Endometrium (tissue), 2 donors: ENCODE data around the gene RAB27A.

Experiments used
- FAIRE-seq: peaks from 2 replicates; lab custom pipeline; 2012; peaks lifted over from hg19 to GRCh38; lab: Jason Lieb, UNC
- donor health status: control.
- donor health status: control.

Gene RAB27A

DNA sequence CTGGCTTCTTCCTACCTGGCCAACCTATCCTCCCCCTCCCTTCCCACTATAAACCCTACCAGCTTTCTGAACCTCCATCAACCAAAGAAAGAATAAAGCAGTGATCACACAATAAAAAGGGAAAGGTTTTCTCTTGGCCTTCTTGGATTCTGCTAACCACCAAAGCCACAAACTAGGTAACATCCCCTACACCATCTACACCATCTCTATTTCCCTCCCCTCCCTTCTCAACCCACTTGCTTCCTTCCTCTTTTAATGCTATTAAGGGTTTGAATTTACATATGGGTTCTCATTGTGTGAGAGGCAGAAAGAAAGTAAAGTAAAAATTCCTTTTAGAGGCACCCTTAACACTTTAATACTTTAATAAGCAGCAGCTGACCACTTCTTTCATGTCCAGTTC is 67.0 kb downstream of the RAB27A start:
- FAIRE-seq, result no peak

DNA sequence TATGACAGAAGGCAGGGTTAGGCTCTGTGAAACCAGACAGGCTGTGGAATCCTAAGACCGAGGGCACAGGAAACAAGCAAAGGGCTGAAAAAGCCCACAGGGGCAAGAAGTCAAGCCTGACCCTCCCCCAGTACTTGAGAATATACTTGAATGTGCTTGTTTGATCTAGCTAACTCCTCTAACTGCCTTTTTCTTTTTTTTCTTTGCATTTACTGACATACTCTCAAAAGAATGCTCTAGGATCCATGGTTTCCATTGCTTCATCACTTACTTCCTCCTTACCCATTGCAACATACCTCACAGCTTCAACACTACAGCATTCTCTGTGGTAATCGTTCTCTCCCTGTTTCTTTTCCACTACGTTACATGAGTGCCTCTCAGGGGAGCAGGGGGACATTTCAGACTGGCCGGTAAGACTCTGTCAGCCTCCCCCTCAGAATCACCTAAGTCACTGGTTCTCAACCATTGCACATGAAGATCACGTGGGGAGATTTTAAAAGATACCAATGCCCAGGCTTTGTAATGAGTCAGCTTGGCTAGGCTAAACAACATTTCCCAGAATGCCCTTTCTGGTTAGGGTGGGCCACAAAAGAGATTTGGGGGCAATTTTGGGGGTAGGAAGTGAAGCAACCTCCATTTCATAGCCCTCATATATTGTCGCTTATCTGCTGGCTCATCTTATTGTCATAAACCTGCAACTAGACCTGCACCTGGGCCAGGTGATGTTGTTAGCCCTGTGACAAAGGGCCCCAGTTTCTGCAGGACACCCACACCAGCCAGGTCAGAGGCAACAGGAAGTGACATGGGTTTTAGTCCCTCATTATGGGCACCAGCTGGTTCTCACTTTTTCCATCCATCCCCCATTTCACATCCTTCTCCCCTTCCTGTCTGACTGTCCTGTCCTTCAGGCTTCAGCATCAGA is 68.3 kb downstream of the RAB27A start:
- FAIRE-seq, result no peak

DNA sequence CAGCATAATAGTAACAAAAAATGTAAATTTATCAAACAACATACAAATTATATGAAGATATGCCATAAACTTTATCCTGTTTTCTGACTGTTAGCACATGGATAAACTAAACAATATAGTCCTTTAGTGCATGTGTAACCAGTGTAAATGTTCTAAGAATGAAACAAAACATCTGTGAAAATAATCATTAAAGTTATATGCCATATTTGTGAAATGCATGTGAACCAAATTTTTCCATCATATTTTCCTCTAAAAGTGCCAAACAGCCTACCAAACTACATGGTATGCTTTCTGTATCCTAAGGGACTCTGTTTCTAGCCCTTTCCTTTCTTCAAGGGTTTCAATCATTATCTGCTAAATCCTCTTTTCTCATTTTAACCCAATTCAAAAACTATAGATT is 69.0 kb downstream of the RAB27A start:
- no peak for FAIRE-seq

DNA sequence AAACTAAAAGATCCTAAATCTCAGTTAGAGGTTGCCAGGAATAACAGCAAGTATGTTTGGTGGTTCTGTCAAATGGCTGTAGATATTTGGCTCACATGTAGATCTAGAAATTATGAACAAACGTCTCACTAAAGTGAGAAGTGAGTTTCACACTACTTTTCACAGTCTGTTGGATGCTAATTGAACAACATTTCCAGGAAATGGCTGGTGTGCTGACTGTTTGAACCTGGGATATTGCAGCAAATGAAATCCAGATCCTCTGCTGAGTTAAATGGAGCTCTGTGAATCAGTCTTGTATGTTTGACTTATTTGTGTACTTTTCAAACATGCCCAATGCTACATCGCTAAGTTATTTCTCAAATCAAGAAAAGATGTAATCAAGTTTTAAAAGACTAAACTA is 71.6 kb downstream of the RAB27A start:
- no peak for FAIRE-seq

DNA sequence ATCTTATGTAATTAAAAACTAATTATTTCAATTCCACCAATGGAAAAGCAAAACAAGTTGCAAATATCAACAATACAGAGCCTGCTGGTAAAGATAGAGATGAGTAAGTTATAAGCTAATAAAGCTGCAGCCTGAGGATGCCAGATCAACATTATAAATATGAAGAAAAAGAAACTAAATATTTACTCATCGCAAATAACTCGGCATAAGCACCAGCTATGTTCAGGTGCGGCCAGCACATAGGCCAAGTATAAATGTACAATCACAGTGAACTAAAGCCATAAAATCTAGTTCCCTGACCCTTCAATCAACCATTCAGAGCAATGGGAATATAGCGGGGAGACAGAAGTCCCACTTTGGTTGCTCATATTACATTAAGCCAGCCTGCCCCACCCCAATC is 85.1 kb downstream of the RAB27A start:
- FAIRE-seq, result no peak

DNA sequence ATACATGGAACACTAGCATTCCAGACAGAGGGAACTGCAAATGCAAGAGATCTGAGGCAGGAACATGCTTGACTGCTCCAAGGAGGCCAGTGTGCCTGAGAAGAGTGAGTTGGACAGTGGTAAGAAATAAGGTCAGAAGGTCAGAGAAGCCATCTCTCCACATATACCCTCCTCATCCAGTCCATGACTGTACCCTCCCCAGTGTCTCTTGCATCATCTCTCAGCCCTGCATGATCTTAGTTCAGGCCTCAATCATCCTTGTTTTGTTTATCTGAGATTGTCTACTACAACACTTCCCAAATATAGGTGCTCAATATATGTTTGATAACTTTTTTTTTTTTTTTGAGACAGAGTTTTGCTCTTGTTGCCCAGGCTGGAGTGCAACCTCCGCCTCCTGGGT is 87.4 kb downstream of the RAB27A start:
- FAIRE-seq, result no peak

DNA sequence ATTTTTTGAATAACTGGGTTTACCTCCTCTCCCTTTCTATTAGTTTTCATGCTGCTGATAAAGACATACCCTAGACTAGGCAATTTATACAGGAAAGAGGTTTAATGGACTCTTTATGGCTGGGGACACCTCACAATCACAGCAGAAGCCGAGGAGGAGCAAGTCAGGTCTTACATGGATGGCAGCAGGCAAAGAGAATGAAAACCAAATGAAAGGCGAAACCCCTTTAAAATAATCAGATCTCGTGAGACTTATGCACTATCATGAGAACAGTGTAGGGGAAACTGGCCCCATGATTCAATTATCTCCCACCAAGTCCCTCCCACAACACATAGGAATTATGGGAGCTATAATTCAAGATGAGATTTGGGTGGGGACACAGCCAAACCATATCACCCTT is 90.9 kb downstream of the RAB27A start:
- no peak for FAIRE-seq

DNA sequence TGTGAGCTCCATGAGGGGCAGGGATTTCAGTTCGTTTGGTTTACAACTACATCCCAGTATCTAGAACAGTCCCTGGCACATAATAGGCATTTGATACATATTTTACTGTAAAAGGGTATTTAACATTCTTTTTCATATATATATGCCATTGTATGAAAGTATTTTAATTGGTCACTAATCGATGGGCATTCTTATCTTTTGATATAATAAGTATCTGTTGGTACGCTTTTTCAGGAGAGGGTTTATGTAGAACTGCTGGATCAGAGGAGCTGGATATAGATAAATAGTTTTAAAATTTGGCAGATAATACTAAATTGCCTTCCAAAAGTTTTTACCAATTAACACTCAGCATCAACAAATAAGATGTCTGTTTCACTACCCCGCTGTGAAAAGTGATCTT is 91.9 kb downstream of the RAB27A start:
- no peak for FAIRE-seq

DNA sequence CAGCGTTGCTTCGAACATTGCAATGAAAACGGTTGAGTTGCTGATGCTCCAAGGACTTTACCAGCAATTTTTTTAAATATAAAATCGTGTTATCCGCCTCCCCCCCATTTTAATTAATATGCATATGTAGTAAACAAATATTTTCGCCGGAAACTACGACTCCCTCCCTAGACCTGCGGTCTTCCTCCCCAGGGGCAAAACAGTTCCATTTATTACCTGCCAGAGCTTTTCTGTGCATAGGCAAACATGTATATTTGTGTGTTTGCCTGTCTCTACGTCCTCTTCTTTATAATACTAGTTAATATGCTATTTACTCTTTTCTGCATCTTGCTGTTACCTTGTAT is 92.3 kb downstream of the RAB27A start:
- FAIRE-seq, result no peak

DNA sequence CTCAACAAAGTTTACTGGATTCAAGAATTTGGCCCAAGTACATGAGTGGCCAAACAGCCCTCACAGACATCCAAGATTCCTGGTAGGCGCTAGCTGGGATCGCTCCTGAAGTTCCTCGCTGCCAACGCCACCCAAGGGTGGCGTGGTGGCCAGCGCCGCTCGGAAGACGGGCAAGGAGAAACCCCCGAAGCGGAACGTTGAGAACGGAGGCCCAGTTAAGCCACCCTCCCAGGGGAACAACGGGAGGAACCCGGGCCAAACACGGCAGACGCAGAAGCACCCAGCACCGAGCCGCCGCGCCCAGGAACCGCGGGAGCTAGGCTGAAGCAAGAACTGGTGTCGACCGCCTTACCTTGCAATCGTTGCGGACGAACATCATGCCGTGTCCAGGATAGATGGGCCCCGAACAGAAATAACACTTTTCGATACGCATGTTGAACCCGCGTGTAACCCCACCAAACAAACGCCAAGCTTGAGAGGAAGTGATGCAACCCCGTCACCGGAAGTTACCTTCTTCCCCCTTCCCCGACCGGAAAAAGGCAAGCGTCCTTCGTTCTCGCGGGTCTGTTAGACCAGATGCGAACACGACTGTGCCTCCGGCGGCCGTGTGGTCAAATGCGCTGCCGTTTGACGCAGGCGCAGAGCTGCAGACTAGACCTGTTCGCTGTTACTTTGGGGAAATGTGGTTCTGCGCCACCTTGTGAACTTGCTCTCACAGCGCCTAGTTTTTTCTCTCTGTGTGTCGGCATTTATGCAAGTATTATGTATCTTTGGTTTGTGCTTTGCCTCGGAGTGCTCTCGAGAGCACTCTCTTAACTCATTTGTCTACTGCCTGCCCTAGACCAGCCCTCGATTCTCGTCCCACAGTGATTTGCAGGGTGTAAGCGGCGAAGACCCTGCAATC is 92.9 kb downstream of the RAB27A start, which contains the start of gene RSL24D1:
TSS of gene RSL24D1 (minus strand) at position 484 of the 904 bp plus-strand sequence. CDS start at position 433, 51 bp downstream.
- peak; percentile 99 for FAIRE-seq

DNA sequence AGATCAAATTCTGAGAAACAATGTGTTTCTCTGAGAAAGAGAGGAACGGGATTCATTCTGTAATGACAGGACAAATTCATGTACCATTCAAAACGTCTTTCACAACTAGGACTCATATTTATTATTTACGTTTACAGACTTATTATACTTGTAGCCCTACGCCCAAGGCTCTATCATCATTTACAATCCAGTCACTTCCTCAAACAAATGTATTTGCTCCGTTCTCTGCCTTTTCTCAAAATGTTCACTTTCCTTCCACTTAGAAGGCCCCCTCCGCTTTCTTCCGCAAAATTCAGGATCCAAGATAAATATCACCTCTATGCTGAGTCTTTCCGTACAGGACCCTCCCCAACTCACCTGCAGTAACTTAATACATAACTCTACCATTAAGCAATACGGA is 93.6 kb downstream of the RAB27A start:
- no peak for FAIRE-seq

DNA sequence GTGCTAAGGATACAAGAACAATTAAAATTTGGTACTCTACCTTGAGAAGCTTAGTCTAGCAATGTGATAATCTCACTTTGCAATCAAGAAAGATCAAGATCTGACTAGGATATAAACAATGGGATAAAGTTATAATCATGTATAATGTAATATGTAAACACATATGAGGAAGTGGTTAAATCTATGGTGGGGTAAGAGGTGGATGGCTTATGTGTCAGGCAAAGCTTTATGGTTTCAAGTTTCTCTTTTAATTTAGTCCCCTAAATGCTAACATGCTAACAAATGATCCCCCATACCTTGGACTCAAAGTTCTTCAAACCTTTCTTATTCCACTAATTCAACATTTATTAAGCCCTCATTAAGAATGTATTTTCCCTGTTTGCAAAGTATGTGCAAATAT is 95.4 kb downstream of the RAB27A start:
- no peak for FAIRE-seq

DNA sequence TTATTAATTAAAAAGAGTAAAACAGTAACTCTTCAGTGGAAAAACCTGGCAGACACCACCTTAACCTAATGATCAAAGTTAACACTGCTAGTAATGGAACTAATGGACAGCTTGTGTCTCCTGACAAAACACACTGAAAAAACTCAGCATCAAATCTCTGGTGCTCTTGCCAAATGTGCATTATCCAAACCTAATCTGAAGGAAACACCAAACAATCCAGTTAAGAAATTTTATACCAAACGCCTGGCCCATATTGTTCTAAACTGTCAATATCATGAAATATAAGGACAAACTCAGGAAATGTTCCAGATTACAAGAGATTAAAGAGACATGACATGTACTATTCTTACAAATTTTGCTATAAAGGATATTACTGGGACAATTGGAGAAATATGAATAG is 103.3 kb downstream of the RAB27A start:
- no peak for FAIRE-seq

DNA sequence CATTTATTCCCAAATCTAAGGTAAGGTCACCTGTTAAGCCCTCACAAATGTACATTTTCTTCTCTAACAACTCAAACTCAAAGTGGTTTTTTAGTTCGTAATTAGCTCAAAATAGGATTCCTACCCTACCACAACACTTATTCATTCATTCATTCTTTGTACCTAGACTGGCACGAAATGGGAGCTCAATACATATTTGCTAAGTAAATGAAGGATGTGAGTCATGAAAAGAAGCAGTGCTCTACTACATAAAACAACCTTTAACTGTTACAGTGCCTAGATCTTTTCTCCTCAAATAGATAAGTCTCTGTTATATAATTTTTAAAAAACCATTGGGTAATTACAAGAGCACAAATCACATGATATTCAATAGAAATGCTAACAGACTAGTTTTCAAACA is 105.9 kb downstream of the RAB27A start:
- FAIRE-seq, result no peak

DNA sequence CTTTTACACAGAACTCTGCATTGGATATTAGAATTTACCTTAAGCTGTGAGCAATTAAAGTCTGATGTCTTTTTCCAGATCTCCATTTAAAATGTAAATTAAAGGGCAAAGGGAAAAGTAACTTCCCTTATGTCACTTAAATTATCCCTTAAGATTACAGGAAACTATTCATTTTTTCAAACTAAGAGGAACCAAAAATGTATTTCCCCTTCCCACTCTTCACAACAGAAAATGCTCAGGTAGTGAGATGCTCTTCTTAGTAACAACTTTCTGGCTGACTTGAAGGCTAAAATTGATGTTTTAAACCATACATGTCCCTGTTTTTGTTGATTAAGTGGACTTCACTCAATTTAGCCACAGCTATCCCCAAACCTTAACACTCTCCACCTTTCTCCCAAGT is 110.5 kb downstream of the RAB27A start:
- FAIRE-seq, result no peak

DNA sequence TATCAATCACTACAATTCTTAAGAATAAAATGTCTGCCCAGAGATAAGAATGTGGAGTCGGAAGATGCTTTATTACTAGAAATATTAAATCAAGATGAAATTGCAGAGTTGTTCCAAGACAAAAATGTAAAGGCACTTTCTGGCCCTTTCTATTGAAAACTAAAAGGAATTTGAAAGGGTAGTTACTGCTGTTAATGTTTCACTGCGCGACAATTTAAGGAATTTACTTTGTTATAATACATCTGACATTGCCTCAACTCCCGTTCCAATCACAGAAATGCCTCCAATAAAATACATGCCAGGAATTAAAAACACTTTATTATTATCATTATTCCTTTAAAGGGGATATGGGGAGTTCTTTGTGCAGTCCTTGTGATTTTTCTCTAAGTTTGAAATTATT is 119.3 kb downstream of the RAB27A start:
- FAIRE-seq, result no peak

DNA sequence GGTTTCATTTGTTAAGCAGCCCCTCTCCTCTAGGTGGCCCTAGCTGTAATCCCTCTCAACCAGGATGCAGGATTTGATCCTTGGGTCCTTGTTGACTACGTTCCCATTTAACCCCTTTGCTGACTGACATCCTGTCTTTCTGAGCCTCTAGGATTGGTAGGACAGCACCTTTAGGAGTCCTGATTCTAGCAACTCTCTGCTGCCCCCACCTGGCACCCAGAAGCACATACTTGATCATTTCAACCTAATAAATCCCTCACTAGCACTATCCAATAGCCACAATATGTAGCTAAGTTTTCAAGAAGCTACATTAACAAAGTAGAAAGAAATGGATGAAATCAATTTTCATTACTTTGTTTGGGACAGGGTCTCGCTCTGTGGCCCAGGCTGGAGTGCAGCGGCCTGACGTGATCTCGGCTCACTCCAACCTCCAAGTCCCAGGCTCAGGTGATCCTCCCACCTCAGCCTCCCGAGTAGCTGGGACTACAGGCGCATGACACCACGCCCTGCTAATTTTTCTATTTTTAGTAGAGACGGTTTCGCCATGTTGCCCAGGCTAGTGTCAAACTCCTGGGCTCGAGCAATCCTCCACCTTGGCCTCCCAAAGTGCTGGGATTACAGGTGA is 121.2 kb downstream of the RAB27A start:
- FAIRE-seq, result no peak

DNA sequence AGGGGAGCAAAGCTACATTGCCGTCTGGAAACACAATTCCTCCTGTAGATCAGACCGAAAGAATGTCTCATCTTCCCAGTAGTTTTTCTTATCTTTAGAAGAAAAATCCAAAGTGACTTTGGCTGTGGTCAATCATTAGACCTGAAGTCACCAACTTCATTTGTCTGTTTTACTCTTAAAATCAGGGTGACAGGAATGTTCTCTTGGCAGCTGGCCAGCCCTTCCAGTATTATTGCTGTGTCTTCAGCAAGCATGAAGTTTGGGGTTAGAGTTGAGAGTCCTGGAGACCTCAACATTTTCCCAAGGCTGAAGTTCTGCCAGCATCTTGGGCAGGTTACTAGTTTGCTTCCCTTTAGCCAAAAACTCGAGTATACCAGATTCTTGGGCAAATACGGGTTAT is 125.3 kb downstream of the RAB27A start:
- no peak for FAIRE-seq
